Uterus (tissue), 2 donors: ENCODE results near the gene EPS8L3.

Source experiments
- CTCF ChIP-seq, 4 experiments: fragments of 200-600 bp in 2 of 4; fragments of 450-650 bp in 2 of 4; sonication (generic) in 2 of 4; IDR thresholded peaks; one replicate each; pipeline ENCODE4 v1.5.1; 2016 to 2019; ENCODE audit warnings: antibody characterized with exemption in 4 of 4, mild to moderate bottlenecking in 2 of 4, moderate library complexity in 1 of 4
- POLR2A ChIP-seq, 2 donors: fragments of 450-650 bp; IDR thresholded peaks; one replicate each; pipeline ENCODE4 v1.6.1; 2016; ENCODE audit warnings: antibody characterized with exemption in 2 of 2, mild to moderate bottlenecking in 1 of 2, moderate library complexity in 1 of 2

- TF ChIP-seq CTCF (IDR thresholded peaks at IDR 0.05) (no peak), POLR2A (IDR thresholded peaks at IDR 0.05) (no peak)
Measured at GRCh38 chr1:109721971-109722370, 41.8 kb downstream of the EPS8L3 start.
